ENCODE results near the gene ATE1.

DNA sequence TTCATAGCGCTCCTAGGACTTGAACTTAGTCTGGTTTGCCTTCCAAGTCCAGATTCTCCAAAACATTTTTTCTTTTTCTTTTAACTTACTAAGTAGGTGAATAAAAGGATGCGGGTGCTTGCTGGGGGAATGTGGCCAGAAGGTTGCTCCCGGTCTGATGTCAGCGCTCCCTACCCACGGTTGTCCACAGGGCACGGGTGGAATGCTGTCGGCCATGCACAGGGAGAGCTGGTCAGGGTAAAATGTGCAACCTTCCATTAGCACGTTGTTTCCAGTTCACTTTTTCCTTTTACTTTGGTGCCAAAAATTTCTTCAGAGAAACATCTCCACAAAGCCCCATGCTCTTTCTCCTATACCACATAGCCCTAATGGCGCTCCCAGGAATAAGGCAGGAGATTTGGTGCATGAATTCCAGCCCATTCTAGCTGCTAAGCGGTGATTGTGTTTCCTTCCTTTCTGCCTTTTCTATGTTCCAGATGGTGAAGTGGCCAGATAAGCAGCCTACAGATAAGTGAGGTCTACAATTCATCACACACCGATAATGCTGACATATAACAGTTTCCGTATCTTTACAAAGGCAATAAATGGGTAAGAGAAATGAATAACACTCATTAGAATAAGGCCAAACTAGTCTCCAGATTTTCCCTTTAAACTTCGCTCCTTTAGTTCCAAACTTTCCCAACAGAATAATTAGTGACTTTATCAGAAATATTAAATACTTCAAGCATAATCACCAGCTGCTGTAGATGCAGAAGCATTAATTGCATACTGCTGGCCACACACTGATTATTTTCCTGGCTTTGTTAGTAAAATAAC is 191.3 kb downstream of the ATE1 start:
- TF ChIP-seq, protein P1, sequence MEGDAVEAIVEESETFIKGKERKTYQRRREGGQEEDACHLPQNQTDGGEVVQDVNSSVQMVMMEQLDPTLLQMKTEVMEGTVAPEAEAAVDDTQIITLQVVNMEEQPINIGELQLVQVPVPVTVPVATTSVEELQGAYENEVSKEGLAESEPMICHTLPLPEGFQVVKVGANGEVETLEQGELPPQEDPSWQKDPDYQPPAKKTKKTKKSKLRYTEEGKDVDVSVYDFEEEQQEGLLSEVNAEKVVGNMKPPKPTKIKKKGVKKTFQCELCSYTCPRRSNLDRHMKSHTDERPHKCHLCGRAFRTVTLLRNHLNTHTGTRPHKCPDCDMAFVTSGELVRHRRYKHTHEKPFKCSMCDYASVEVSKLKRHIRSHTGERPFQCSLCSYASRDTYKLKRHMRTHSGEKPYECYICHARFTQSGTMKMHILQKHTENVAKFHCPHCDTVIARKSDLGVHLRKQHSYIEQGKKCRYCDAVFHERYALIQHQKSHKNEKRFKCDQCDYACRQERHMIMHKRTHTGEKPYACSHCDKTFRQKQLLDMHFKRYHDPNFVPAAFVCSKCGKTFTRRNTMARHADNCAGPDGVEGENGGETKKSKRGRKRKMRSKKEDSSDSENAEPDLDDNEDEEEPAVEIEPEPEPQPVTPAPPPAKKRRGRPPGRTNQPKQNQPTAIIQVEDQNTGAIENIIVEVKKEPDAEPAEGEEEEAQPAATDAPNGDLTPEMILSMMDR (IDR thresholded peaks at IDR 0.05), result no peak
- no peak for TF ChIP-seq POLR2A (IDR thresholded peaks at IDR 0.05)

Data from vagina (tissue), 2 donors.